Measurements from ENCODE around the gene RAPGEF3.

RAPGEF3 gene

GRCh38 chr12:47744005-47744651, 14.6 kb downstream of the RAPGEF3 start:
- Histone ChIP-seq H3K4me3 (ENCODE audit: insufficient read depth in 1 of 2, low read depth in 1 of 2, low read length in 2 of 2) (no peak overlapping the region), H3K79me1 (replicated peaks; ENCODE audit: low read length, poor library complexity, severe bottlenecking) (no peaks in the 10 kb centered on the region), H2AFZ (ENCODE audit: low read depth, low read length) (no peak overlapping the region), H2BK15ac (ENCODE audit: low read depth, poor library complexity, severe bottlenecking) (no peak overlapping the region), H2AK5ac (ENCODE audit: low read length, severe bottlenecking) (no peak overlapping the region), H4K91ac (ENCODE audit: low read length) (no peak overlapping the region), H3K9ac (ENCODE audit: low read length) (no peak overlapping the region), H2BK120ac (ENCODE audit: low read depth, low read length) (no peak overlapping the region), H3K14ac (ENCODE audit: low read length in 2 of 2) (no peak overlapping the region), H2BK12ac (ENCODE audit: low read length in 2 of 2) (no peak overlapping the region), H3K27me3 (ENCODE audit: control insufficient read depth in 1 of 2, insufficient read depth in 1 of 2, low read length in 2 of 2) (peaks cover 0 to 17% of the 10 kb centered on the region in 2 experiments), H3K36me3 (ENCODE audit: control insufficient read depth in 1 of 2, insufficient read depth in 2 of 2, low read depth in 1 of 2, low read length in 2 of 2) (peaks cover 4 to 77% of the 10 kb centered on the region in 2 experiments), H3K27ac (ENCODE audit: low read length, poor library complexity, severe bottlenecking) (no peak overlapping the region), H4K8ac (ENCODE audit: low read length) (no peak overlapping the region), H3K4me2 (ENCODE audit: low read length, poor library complexity, severe bottlenecking) (no peak overlapping the region), H2BK5ac (ENCODE audit: low read depth, low read length, poor library complexity, severe bottlenecking) (no peak overlapping the region), H3K4me1 (ENCODE audit: control insufficient read depth, insufficient read depth, low read depth, low read length) (peaks cover 12% of the 10 kb centered on the region), H3K23ac (ENCODE audit: low read length in 2 of 2) (no peak overlapping the region), H3K18ac (ENCODE audit: low read depth in 1 of 2, low read length in 2 of 2) (no peak overlapping the region), H3K9me3 (ENCODE audit: control insufficient read depth, low read length) (no peaks in the 10 kb centered on the region), H3K4ac (ENCODE audit: low read depth in 1 of 2, low read length in 2 of 2) (no peak overlapping the region)
- WGBS = 41% methylated on average over 8 of the region's 10 CpGs
- no peak for DNase-seq

- H3K4me3 ChIP-seq (ENCODE audit: insufficient read depth in 1 of 2, low read depth in 1 of 2, low read length in 2 of 2) = no peak overlapping the region
- no peak overlapping the region for H2BK12ac ChIP-seq (ENCODE audit: low read length in 2 of 2)
- no peak overlapping the region for H3K14ac ChIP-seq (ENCODE audit: low read length in 2 of 2)
- WGBS = 83% methylated on average over 9 of the region's 9 CpGs
- DNase-seq = no peak
- H2BK120ac ChIP-seq (ENCODE audit: low read depth, low read length) = no peak overlapping the region
- H2BK15ac ChIP-seq (ENCODE audit: low read depth, poor library complexity, severe bottlenecking) = no peak overlapping the region
- H2BK5ac ChIP-seq (ENCODE audit: low read depth, low read length, poor library complexity, severe bottlenecking) = no peak overlapping the region
- no peak overlapping the region for H4K8ac ChIP-seq (ENCODE audit: low read length)
- no peaks in the 10 kb centered on the region for H3K9me3 ChIP-seq (ENCODE audit: control insufficient read depth, low read length)
- no peak overlapping the region for H3K4ac ChIP-seq (ENCODE audit: low read depth in 1 of 2, low read length in 2 of 2)
- no peak overlapping the region for H3K4me2 ChIP-seq (ENCODE audit: low read length, poor library complexity, severe bottlenecking)
- H3K27me3 ChIP-seq (ENCODE audit: control insufficient read depth in 1 of 2, insufficient read depth in 1 of 2, low read length in 2 of 2) = peaks cover 0 to 17% of the 10 kb centered on the region in 2 experiments
- no peak overlapping the region for H3K27ac ChIP-seq (ENCODE audit: low read length, poor library complexity, severe bottlenecking)
- H3K36me3 ChIP-seq (ENCODE audit: control insufficient read depth in 1 of 2, insufficient read depth in 2 of 2, low read depth in 1 of 2, low read length in 2 of 2) = peaks cover 4 to 77% of the 10 kb centered on the region in 2 experiments
- H3K9ac ChIP-seq (ENCODE audit: low read length) = no peak overlapping the region
- H2AK5ac ChIP-seq (ENCODE audit: low read length, severe bottlenecking) = no peak overlapping the region
- peaks cover 12% of the 10 kb centered on the region for H3K4me1 ChIP-seq (ENCODE audit: control insufficient read depth, insufficient read depth, low read depth, low read length)
- no peak overlapping the region for H2AFZ ChIP-seq (ENCODE audit: low read depth, low read length)
- H3K18ac ChIP-seq (ENCODE audit: low read depth in 1 of 2, low read length in 2 of 2) = no peak overlapping the region
- no peak overlapping the region for H4K91ac ChIP-seq (ENCODE audit: low read length)
- H3K79me1 ChIP-seq (replicated peaks; ENCODE audit: low read length, poor library complexity, severe bottlenecking) = no peaks in the 10 kb centered on the region
- no peak overlapping the region for H3K23ac ChIP-seq (ENCODE audit: low read length in 2 of 2)
These were observed 15.3 kb downstream of the RAPGEF3 start for GRCh38 chr12:47743311-47743860.

DNA sequence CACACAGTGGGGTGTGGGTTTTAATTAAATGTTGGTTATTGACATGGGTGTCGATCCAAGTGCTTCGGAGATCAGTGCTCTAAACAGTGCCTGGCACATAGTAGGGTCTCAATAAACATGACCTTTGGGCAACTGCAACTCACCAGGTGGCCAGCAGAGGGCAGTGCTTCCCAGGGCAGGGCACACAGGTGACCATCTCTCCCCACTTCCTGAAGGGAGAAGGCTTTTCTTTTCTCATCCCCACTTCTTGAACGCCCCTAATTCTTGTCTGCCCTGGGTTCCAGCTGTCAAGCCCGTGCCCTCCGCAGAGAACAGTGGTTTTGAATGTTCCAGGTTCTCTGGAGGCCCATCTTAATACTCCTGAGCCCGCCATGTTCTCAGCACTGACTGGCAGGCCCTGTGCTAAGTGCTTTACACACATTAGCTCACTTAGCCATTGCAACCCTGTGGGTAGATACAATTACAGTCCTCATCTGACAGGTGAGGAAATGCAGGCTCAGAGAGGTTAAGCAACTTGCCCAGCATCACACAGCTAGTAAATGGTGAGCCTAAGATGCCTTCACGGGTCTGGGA, 16.3 kb downstream of the RAPGEF3 start:
- no peak overlapping the region for H3K9ac ChIP-seq (ENCODE audit: low read length)
- H4K91ac ChIP-seq (ENCODE audit: low read length) = no peak overlapping the region
- no peak overlapping the region for H2BK15ac ChIP-seq (ENCODE audit: low read depth, poor library complexity, severe bottlenecking)
- H3K4me1 ChIP-seq (ENCODE audit: control insufficient read depth, insufficient read depth, low read depth, low read length) = peaks cover 13% of the 10 kb centered on the region
- H2AK5ac ChIP-seq (ENCODE audit: low read length, severe bottlenecking) = no peak overlapping the region
- no peak overlapping the region for H3K4ac ChIP-seq (ENCODE audit: low read depth in 1 of 2, low read length in 2 of 2)
- H2AFZ ChIP-seq (ENCODE audit: low read depth, low read length) = no peak overlapping the region
- peaks cover 0 to 77% of the 10 kb centered on the region in 2 experiments for H3K36me3 ChIP-seq (ENCODE audit: control insufficient read depth in 1 of 2, insufficient read depth in 2 of 2, low read depth in 1 of 2, low read length in 2 of 2)
- H2BK12ac ChIP-seq (ENCODE audit: low read length in 2 of 2) = no peak overlapping the region
- no peak overlapping the region for H3K4me2 ChIP-seq (ENCODE audit: low read length, poor library complexity, severe bottlenecking)
- H3K9me3 ChIP-seq (ENCODE audit: control insufficient read depth, low read length) = no peaks in the 10 kb centered on the region
- H4K8ac ChIP-seq (ENCODE audit: low read length) = no peak overlapping the region
- H2BK5ac ChIP-seq (ENCODE audit: low read depth, low read length, poor library complexity, severe bottlenecking) = no peak overlapping the region
- no peak overlapping the region for H3K4me3 ChIP-seq (ENCODE audit: insufficient read depth in 1 of 2, low read depth in 1 of 2, low read length in 2 of 2)
- H3K14ac ChIP-seq (ENCODE audit: low read length in 2 of 2) = no peak overlapping the region
- no peak overlapping the region for H3K18ac ChIP-seq (ENCODE audit: low read depth in 1 of 2, low read length in 2 of 2)
- H2BK120ac ChIP-seq (ENCODE audit: low read depth, low read length) = no peak overlapping the region
- peak; percentile 35 for DNase-seq
- no peaks in the 10 kb centered on the region for H3K79me1 ChIP-seq (replicated peaks; ENCODE audit: low read length, poor library complexity, severe bottlenecking)
- peaks cover 0 to 17% of the 10 kb centered on the region in 2 experiments for H3K27me3 ChIP-seq (ENCODE audit: control insufficient read depth in 1 of 2, insufficient read depth in 1 of 2, low read length in 2 of 2)
- no peak overlapping the region for H3K27ac ChIP-seq (ENCODE audit: low read length, poor library complexity, severe bottlenecking)
- WGBS = 70% methylated on average over 7 of the region's 7 CpGs
- no peak overlapping the region for H3K23ac ChIP-seq (ENCODE audit: low read length in 2 of 2)

- Histone ChIP-seq H3K4me1 (ENCODE audit: control insufficient read depth, insufficient read depth, low read depth, low read length) (peaks cover 18% of the 10 kb centered on the region), H2BK15ac (ENCODE audit: low read depth, poor library complexity, severe bottlenecking) (no peak overlapping the region), H3K27me3 (ENCODE audit: control insufficient read depth in 1 of 2, insufficient read depth in 1 of 2, low read length in 2 of 2) (peaks cover 0 to 17% of the 10 kb centered on the region in 2 experiments), H3K36me3 (ENCODE audit: control insufficient read depth in 1 of 2, insufficient read depth in 2 of 2, low read depth in 1 of 2, low read length in 2 of 2) (peaks cover 0 to 77% of the 10 kb centered on the region in 2 experiments), H3K18ac (ENCODE audit: low read depth in 1 of 2, low read length in 2 of 2) (no peak overlapping the region), H4K8ac (ENCODE audit: low read length) (peak overlapping the region; percentile 12), H3K4me3 (ENCODE audit: insufficient read depth in 1 of 2, low read depth in 1 of 2, low read length in 2 of 2) (no peak overlapping the region), H2AFZ (ENCODE audit: low read depth, low read length) (no peak overlapping the region), H2AK5ac (ENCODE audit: low read length, severe bottlenecking) (no peak overlapping the region), H3K23ac (ENCODE audit: low read length in 2 of 2) (no peak overlapping the region), H3K9ac (ENCODE audit: low read length) (no peak overlapping the region), H3K27ac (ENCODE audit: low read length, poor library complexity, severe bottlenecking) (no peak overlapping the region), H3K4ac (ENCODE audit: low read depth in 1 of 2, low read length in 2 of 2) (no peak overlapping the region), H3K4me2 (ENCODE audit: low read length, poor library complexity, severe bottlenecking) (no peak overlapping the region), H2BK120ac (ENCODE audit: low read depth, low read length) (peak overlapping the region; percentile 9), H2BK5ac (ENCODE audit: low read depth, low read length, poor library complexity, severe bottlenecking) (no peak overlapping the region), H3K14ac (ENCODE audit: low read length in 2 of 2) (no peak overlapping the region), H3K79me1 (replicated peaks; ENCODE audit: low read length, poor library complexity, severe bottlenecking) (no peaks in the 10 kb centered on the region), H3K9me3 (ENCODE audit: control insufficient read depth, low read length) (no peaks in the 10 kb centered on the region), H2BK12ac (ENCODE audit: low read length in 2 of 2) (no peak overlapping the region), H4K91ac (ENCODE audit: low read length) (no peak overlapping the region)
- WGBS = 39% methylated on average over 4 of the region's 4 CpGs
- DNase-seq = peak; percentile 18
These were observed 17.4 kb downstream of the RAPGEF3 start for GRCh38 chr12:47741340-47741703.

Measured in mesenchymal stem cell (in vitro differentiated cells and primary cell).